ENCODE measurements around the gene FBXO9.

GRCh38 chr6:53015486-53015885 is 49.7 kb upstream of the FBXO9 start:
- TF ChIP-seq, protein P1, sequence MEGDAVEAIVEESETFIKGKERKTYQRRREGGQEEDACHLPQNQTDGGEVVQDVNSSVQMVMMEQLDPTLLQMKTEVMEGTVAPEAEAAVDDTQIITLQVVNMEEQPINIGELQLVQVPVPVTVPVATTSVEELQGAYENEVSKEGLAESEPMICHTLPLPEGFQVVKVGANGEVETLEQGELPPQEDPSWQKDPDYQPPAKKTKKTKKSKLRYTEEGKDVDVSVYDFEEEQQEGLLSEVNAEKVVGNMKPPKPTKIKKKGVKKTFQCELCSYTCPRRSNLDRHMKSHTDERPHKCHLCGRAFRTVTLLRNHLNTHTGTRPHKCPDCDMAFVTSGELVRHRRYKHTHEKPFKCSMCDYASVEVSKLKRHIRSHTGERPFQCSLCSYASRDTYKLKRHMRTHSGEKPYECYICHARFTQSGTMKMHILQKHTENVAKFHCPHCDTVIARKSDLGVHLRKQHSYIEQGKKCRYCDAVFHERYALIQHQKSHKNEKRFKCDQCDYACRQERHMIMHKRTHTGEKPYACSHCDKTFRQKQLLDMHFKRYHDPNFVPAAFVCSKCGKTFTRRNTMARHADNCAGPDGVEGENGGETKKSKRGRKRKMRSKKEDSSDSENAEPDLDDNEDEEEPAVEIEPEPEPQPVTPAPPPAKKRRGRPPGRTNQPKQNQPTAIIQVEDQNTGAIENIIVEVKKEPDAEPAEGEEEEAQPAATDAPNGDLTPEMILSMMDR (IDR thresholded peaks at IDR 0.05; ENCODE audit: insufficient read depth, low read length, poor library complexity, severe bottlenecking) = no peak
- TF ChIP-seq EZH2phosphoT487 (conservative IDR thresholded peaks at IDR 0.05; ENCODE audit: low read length) = no peak
